Heart left ventricle (tissue), 13 donors: ENCODE data around the gene PDE6D.
"Not testable (repeated sequence)": the region's sequence is repeated elsewhere in the genome, so short reads cannot be mapped to it uniquely, and the experiment has no call there.

Experiments used
- CTCF ChIP-seq, 12 donors: fragments of 200-600 bp; sonication (generic) in 4 of 12; IDR thresholded peaks; one replicate each; pipeline versions ENCODE4 v1.5.0 to v1.8.0; 2018 to 2022; ENCODE audit warnings: antibody characterized with exemption in 12 of 12, mild to moderate bottlenecking in 5 of 12
- POLR2A ChIP-seq, 2 donors: fragments of 450-650 bp; IDR thresholded peaks; one replicate each; pipeline ENCODE4 v1.6.1; 2017; ENCODE audit warnings: antibody characterized with exemption in 2 of 2, mild to moderate bottlenecking in 2 of 2, moderate library complexity in 2 of 2
- donor health status: ischemic (EF 13 %, LVEDD 7.1; RV severe dilation, severe dysfunction).
- donor health status: DM: no; HTN: yes; CAD: no.
- donor health status: DM: no; HTN: no; CAD: no.
- donor health status: ischemic (EF 25% LVEDD 6.9; RV normal size, moderate dysfunction).
- donor health status: ischemic (EF 25% LVEDD 5.7; RV mildly dilated, moderate dysfunction).
- donor health status: ischemic (EF 35%, LVEDD 5.7; RV mildly dilated, moderate dysfunction).
- donor health status: nonischemic (EF 11% LVEDD 7.7; RV severe dilation, severe dysfunction).
- donor health status: DM: yes; HTN: yes; CAD: no.
- donor health status: PGD.
- donor health status: ischemic (EF 29% LVEDD 5.4; RV normal size, mild dysfunction).
- donor health status: nonischemic (EF 23%, LVEDD 6.1; RV moderate dilation, normal function).

DNA sequence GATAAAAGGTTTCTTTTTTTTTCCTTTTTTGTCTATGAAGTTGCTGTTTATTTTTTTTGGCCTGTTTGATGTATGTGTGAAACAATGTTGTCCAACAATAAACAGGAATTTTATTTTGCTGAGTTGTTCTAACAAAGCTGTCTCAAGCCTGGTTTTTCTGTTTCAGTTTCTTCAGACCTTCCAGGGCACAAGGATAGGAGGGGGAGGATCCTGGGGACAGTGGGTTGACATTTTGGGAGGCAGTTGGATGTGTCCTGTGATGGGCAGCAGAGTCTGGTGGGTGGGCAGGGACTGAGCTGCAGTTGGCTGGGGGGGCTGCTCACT lies 67.7 kb downstream of the PDE6D start:
- not testable (repeated sequence) for TF ChIP-seq CTCF, POLR2A (IDR thresholded peaks at IDR 0.05)
